ENCODE measurements around the gene CAPN1.

DNA sequence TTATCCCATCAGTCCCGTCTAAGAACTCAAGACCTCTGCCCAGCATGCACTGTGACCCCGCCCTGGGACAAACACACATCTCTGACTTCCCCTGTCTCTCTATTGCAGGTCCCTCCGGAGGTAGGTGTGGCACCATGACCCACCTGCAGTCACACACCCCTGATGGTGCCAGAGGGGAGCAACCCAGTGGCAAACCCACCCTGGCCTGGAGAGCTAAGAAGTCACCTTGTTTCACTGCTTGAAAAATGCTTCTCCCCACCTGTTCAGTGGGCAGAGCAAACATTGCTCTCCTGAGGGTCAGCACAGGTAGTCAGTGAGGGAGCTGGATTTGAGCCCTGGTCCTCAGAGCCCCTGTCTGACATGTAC, 23.9 kb downstream of the CAPN1 start:
- TF ChIP-seq EZH2phosphoT487 (IDR thresholded peaks at IDR 0.05; ENCODE audit: insufficient read depth, low read depth) (no peak), EZH2 (IDR thresholded peaks at IDR 0.05; ENCODE audit: insufficient read depth, poor library complexity, severe bottlenecking) (no peak)
